Fibroblast of lung (primary cell): ENCODE results near the gene MSL3. TPM values are rescaled to one million over a fixed set of nuclear protein-coding genes. Genes with fewer than 3 reads are reported as not detected.

Experiments used
- DNase-seq, 2 donors: peaks; one replicate each; pipeline versions ENCODE4 v3.0.0 to v3.0.0-alpha.2; 2010; ENCODE audit warnings: low read depth in 2 of 2
- H2AFZ ChIP-seq: 2 replicates; pipeline ENCODE4 v1.5.1; 2012; ENCODE audit warnings: low read length, control low read depth, inconsistent platforms
- H3K27ac ChIP-seq: 2 replicates; pipeline ENCODE4 v1.5.1; 2011; ENCODE audit warnings: low read length, control low read depth; ENCODE audit not compliant: insufficient read depth
- H3K27me3 ChIP-seq: 2 replicates; pipeline ENCODE4 v1.5.1; 2011; ENCODE audit warnings: mild to moderate bottlenecking, low read length; ENCODE audit not compliant: control insufficient read depth, insufficient read depth
- H3K36me3 ChIP-seq: 2 replicates; pipeline ENCODE4 v1.5.1; 2011; ENCODE audit warnings: low read length; ENCODE audit not compliant: control insufficient read depth, insufficient read depth
- H3K4me1 ChIP-seq: 2 replicates; pipeline ENCODE4 v1.5.1; 2011; ENCODE audit warnings: low read length; ENCODE audit not compliant: control insufficient read depth, insufficient read depth; ENCODE audit errors: extremely low read depth
- H3K4me2 ChIP-seq: 2 replicates; pipeline ENCODE4 v1.5.1; 2011; ENCODE audit warnings: low read length, control low read depth; ENCODE audit not compliant: insufficient read depth; ENCODE audit errors: extremely low read depth
- H3K4me3 ChIP-seq, 4 experiments: fragments of 200-600 bp in 1 of 4; sonication (generic) in 1 of 4; replicated peaks in 1 of 4; 2 replicates each; pipeline ENCODE4 v1.5.1; 2011 to 2016; ENCODE audit warnings: low read length in 4 of 4, low read depth in 3 of 4, mild to moderate bottlenecking in 3 of 4, control low read depth in 2 of 4, inconsistent platforms in 1 of 4, mixed read lengths in 1 of 4; ENCODE audit not compliant: insufficient read depth in 1 of 4; ENCODE audit errors: control extremely low read depth in 1 of 4
- H3K79me2 ChIP-seq: 2 replicates; pipeline ENCODE4 v1.5.1; 2012; ENCODE audit warnings: mild to moderate bottlenecking, low read length, inconsistent platforms; ENCODE audit not compliant: control insufficient read depth, insufficient read depth
- H3K9ac ChIP-seq: 2 replicates; pipeline ENCODE4 v1.5.1; 2011; ENCODE audit warnings: mild to moderate bottlenecking, low read length, control low read depth; ENCODE audit not compliant: insufficient read depth
- H3K9me3 ChIP-seq: 2 replicates; pipeline ENCODE4 v1.5.1; 2012; ENCODE audit warnings: low read depth, low read length; ENCODE audit not compliant: control insufficient read depth, insufficient read depth
- H4K20me1 ChIP-seq: 2 replicates; pipeline ENCODE4 v1.5.1; 2011; ENCODE audit warnings: low read length; ENCODE audit not compliant: control insufficient read depth, insufficient read depth; ENCODE audit errors: extremely low read depth
- CTCF ChIP-seq, 2 donors: IDR thresholded peaks in 1 of 2; conservative IDR thresholded peaks in 1 of 2; 1 replicate in 1 of 2; 2 replicates in 1 of 2; pipeline ENCODE4 v1.5.1; 2011 to 2012; ENCODE audit warnings: low read length in 2 of 2, control low read depth in 1 of 2, inconsistent platforms in 1 of 2, low read depth in 1 of 2, mild to moderate bottlenecking in 1 of 2
- EZH2 ChIP-seq: IDR thresholded peaks from 2 replicates; pipeline ENCODE4 v1.5.1; 2012; ENCODE audit warnings: low read length, control low read depth, mild to moderate bottlenecking; ENCODE audit errors: missing control alignments
- polyA plus RNA-seq, 2 donors: library from polyadenylated mRNA; depleted of rRNA in 1 of 2; stranded (reverse) in 1 of 2; unstranded in 1 of 2; fragments of >200 nt; gene quantifications; 2 replicates each; pipeline ENCODE4 v1.2.1, GENCODE V29; 2011 to 2012; ENCODE audit warnings: missing spikeins in 1 of 2
- total RNA-seq: library from RNA; depleted of rRNA; stranded (reverse); fragments of >200 nt; gene quantifications from 2 replicates; pipeline ENCODE4 v1.2.1, GENCODE V29; 2014

Gene MSL3
- total and polyA plus RNA-seq, 2 donors (not counting 1 experiment from before 2014, with no cell fraction given): 16.8 to 24.6 TPM

GRCh38 chrX:11754958-11755645 is 2.9 kb upstream of the MSL3 start:
- H3K4me1 ChIP-seq: no peaks in the 10 kb centered on the region
- H3K4me2 ChIP-seq: no peak overlapping the region
- H3K9me3 ChIP-seq: no peaks in the 10 kb centered on the region
- no peaks in the 10 kb centered on the region for H4K20me1 ChIP-seq
- H2AFZ ChIP-seq: no peak overlapping the region
- no peak for TF ChIP-seq CTCF (conservative IDR thresholded peaks at IDR 0.05 in 1 of 2, IDR thresholded peaks at IDR 0.05 in 1 of 2; ENCODE audit: low read depth in 1 of 2, low read length in 2 of 2)
- no peak for TF ChIP-seq EZH2
- H3K9ac ChIP-seq: no peak overlapping the region
- peaks cover 2% of the 10 kb centered on the region for H3K79me2 ChIP-seq
- H3K4me3 ChIP-seq: no peak overlapping the region
- no peak for DNase-seq
- H3K36me3 ChIP-seq: no peaks in the 10 kb centered on the region
- H3K27me3 ChIP-seq: no peaks in the 10 kb centered on the region
- H3K27ac ChIP-seq: no peak overlapping the region

- H3K4me3 ChIP-seq: no peak overlapping the region
- no peak overlapping the region for H3K9ac ChIP-seq
- H3K27me3 ChIP-seq: no peaks in the 10 kb centered on the region
- H3K4me1 ChIP-seq: no peaks in the 10 kb centered on the region
- no peaks in the 10 kb centered on the region for H4K20me1 ChIP-seq
- no peaks in the 10 kb centered on the region for H3K9me3 ChIP-seq
- H3K36me3 ChIP-seq: no peaks in the 10 kb centered on the region
- H3K4me2 ChIP-seq: no peak overlapping the region
- TF ChIP-seq CTCF (conservative IDR thresholded peaks at IDR 0.05 in 1 of 2, IDR thresholded peaks at IDR 0.05 in 1 of 2; ENCODE audit: low read depth in 1 of 2, low read length in 2 of 2) (no peak), EZH2 (no peak)
- H3K79me2 ChIP-seq: peaks cover 2% of the 10 kb centered on the region
- DNase-seq: no peak
- no peak overlapping the region for H3K27ac ChIP-seq
- no peak overlapping the region for H2AFZ ChIP-seq
These were observed 2.3 kb upstream of the MSL3 start for GRCh38 chrX:11755724-11756123.

- H3K4me3 ChIP-seq: peak overlapping the region in 2 of 4 experiments; percentile 40 to 56
- H2AFZ ChIP-seq: no peak overlapping the region
- DNase-seq: peak in 1 of 2 donors; percentile 27
- H3K9me3 ChIP-seq: no peaks in the 10 kb centered on the region
- H3K36me3 ChIP-seq: no peaks in the 10 kb centered on the region
- TF ChIP-seq CTCF (conservative IDR thresholded peaks at IDR 0.05 in 1 of 2, IDR thresholded peaks at IDR 0.05 in 1 of 2; ENCODE audit: low read depth in 1 of 2, low read length in 2 of 2) (no peak), EZH2 (no peak)
- H3K4me2 ChIP-seq: peak overlapping the region; percentile 75
- H3K27ac ChIP-seq: no peak overlapping the region
- peaks cover 2% of the 10 kb centered on the region for H3K79me2 ChIP-seq
- H4K20me1 ChIP-seq: no peaks in the 10 kb centered on the region
- H3K9ac ChIP-seq: no peak overlapping the region
- H3K27me3 ChIP-seq: no peaks in the 10 kb centered on the region
- no peaks in the 10 kb centered on the region for H3K4me1 ChIP-seq
These were observed 1.4 kb upstream of the MSL3 start for GRCh38 chrX:11756354-11757318.
